LNCAP (cell line): Measurements from ENCODE around the gene SUMF1.

Source experiments
- TF ChIP-seq, protein P1 (sequence below): fragments of 450-650 bp; IDR thresholded peaks from 2 replicates; pipeline ENCODE4 v1.5.1; 2017; ENCODE audit warnings: mild to moderate bottlenecking

Gene SUMF1

DNA sequence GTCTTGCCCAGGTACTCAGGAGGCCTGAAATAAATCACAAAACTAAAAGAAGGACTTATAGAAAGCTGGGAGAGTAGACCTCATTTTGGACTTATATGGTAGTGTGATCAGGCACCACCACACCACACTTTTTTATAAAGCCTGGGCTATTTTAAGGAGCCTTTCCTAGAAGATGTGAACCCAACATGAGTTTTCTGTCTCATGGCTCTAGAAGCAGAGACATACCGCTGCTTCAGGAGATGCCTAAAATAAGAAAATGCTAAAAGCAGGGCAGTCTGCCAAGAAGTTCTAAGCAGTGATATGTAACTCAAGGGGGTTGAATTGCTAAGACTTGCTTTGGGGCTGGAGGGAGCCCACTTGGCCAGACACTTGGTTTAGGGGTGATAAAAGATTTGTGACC is 49.6 kb downstream of the SUMF1 start:
- TF ChIP-seq, protein P1, sequence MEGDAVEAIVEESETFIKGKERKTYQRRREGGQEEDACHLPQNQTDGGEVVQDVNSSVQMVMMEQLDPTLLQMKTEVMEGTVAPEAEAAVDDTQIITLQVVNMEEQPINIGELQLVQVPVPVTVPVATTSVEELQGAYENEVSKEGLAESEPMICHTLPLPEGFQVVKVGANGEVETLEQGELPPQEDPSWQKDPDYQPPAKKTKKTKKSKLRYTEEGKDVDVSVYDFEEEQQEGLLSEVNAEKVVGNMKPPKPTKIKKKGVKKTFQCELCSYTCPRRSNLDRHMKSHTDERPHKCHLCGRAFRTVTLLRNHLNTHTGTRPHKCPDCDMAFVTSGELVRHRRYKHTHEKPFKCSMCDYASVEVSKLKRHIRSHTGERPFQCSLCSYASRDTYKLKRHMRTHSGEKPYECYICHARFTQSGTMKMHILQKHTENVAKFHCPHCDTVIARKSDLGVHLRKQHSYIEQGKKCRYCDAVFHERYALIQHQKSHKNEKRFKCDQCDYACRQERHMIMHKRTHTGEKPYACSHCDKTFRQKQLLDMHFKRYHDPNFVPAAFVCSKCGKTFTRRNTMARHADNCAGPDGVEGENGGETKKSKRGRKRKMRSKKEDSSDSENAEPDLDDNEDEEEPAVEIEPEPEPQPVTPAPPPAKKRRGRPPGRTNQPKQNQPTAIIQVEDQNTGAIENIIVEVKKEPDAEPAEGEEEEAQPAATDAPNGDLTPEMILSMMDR, result no peak

DNA sequence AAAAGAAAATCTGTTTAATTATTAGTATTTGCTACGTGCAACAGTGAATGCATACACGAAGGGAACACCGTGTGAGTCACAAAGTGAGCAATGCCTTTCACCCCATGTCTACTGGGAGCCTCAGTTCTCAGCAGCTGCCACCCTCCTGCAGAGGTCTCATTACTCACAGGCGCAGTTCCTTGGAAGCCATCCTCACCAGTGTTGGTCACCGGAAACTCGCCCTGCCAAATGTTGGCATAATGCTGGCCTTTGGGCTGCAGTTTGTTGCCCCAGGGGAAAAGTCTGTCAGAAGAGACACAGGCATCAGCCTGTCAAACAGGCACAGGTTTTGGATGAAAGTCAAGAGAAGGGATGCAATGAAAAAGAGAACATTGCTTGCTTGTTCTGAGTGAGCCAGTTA is 50.1 kb downstream of the SUMF1 start:
- TF ChIP-seq, protein P1, result no peak

DNA sequence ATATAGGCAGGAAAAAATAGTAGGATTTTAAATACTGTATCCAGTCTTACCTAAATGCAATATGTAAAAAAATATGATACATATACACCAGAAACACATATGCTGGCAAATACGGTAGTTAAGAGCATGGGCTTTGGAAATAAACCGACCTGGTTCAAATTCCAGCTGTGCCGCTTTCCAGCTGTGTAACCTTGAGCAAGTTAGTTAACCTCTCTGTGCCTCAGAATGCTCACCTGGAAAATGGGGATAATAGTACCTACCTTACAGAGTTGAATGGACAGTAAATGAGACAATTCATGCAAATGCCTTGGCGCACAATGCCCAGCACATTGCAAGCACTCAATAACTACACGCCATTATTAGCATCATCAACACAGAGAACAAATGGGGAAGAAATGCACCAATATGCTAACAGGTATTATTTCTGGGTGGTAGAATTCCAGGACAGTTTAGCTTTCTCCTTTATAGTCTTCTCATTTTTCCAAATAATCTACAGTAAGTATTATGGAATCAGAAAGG is 50.6 kb downstream of the SUMF1 start:
- TF ChIP-seq, protein P1, result no peak

DNA sequence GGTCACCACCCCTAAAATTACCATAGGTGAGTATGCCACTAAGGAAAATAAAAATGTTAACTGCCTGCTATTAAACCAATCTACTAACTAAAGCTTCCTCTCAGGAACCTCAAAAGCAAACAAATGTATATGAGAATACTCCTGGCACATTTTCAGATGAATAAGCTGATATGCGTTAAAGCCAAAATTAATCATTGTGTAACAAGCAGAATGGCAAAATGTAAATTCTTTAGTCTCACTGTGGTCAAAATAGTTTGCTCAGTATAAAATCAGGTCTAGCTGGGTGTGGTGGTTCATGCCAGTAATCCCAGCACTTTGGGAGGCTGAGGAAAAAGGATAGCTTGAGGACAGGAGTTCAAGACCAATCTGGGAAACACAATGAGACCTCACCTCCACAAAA is 53.6 kb downstream of the SUMF1 start:
- TF ChIP-seq, protein P1, result no peak

DNA sequence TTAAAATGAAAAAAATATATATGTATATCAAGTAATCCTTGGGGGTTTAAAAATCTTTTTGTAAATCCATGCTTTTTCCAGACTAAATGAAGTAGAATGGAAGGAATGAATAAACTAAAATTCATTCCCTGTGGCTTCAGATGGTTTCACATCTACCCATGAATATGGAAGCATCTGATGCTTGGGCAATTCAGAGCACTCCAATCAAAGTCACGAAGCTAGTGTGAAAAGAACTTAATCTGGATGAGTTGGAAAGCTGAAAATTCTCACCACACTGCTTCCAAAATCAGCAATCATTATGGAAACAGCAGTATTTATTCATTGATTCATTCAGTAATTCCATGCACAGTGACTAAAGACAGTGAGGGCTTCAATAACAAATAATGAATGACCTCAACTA is 55.2 kb downstream of the SUMF1 start:
- TF ChIP-seq, protein P1, result no peak

DNA sequence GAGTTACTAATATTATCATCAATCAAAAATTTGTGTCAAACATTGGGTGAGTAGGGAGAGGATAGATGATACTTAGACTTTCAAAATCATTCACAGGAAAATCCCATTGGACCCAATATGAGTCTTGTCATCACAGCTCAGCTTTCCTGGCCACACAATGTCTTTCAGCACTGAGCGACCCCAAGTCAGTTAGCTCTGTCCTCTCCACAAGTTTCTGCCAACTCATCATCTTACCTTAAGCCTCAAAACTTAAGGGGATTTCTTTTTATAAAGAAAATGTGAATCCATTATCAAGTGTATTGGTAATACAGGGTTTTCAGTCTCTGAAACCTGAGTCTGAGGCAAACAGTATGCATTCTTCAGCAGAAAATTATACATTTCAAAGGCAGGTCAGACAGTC is 55.8 kb downstream of the SUMF1 start:
- TF ChIP-seq, protein P1, result no peak

DNA sequence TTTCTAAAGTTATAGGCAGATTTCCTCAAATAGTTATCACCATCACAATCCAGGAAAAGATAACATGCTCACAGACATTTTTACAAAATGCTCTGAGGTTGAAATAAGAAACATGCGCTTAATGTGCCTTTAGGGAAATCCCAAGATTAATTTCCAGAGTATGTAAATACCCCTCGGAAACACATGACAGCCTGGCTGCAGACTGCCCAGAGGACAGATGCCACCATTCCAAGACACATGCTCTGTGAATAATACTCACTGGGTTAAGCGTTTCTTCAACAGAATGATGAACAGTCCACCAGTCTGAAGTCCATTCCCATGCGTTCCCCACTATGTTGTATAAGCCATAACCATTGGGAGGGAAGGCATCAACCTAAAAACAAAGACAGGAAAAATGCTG is 56.5 kb downstream of the SUMF1 start:
- TF ChIP-seq, protein P1, result no peak

DNA sequence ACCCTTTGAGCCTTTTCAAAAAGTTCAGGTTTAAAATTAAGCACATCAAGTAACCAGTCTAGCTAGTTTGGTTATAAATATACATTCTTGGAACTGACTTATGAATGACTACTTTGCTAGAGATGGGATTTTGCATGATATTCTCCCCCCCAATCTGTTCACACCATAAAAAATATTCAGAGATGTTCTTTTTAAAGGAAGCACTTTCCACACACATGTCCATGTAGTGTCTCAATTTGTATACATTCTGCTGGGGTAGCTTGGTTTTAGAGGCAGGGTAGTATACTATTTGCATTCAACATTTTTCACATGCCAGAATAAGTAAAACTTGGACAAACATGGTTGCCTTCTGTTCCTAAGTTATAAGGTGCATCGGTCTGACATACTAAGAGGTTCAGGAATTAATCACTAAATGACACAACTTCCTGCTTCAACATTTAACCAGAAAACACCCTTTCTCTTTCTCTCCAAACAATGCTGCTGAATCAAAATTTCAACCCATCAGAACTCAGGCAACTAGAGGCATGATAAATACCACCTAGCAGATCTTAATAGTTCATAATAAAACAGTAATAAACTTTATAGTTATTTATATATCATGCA is 57.0 kb downstream of the SUMF1 start:
- TF ChIP-seq, protein P1, result no peak
